ENCODE data around the gene PGBD5. TPM values are rescaled to one million over a fixed set of nuclear protein-coding genes. Genes with fewer than 3 reads are reported as not detected.

Gene PGBD5
- total RNA-seq, 1 experiment from 2014 or later, result 34.7 TPM

- H3K4me3 ChIP-seq (ENCODE audit: insufficient read depth, low read depth, low read length), result no peak overlapping the region
- no peaks in the 10 kb centered on the region; the same call in 1 of the 2 replicates for H3K36me3 ChIP-seq (replicated peaks; ENCODE audit: control insufficient read depth, insufficient read depth, low read length)
- no peak for DNase-seq
- no peaks in the 10 kb centered on the region for H3K27me3 ChIP-seq (ENCODE audit: control insufficient read depth, insufficient read depth, low read length)
Measured at GRCh38 chr1:230330157-230330556, 96.0 kb downstream of the PGBD5 start.

DNA sequence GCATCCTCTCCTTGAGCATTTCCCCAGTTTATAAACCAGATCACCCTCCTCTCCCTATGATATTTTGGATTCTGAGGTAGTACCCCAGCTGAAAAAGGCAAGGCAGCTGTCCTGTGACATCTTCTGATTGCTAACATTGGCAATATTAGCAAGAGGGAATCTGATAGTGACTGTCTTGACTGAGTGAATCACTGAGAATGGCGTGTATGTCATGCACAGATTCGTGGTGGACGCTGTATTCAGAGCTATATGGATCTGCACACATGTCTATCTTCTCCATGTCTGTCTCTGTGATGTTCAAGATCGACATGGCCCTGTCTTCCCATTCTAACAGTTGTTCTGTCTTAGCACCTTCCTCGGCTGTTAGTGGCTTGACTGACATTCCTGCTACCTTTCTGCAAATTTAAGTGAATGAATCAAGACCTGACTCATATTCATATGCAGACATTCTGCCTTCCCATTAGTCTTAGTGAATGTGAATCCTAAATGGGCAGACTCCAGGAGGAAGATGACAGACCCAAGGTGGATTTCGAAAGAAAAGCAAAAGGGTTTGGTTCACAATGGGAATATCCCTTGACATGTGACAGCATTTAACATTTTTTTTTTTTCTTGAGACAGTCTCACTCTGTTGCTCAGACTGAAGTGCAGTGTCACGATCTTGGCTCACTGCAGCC lies 97.7 kb downstream of the PGBD5 start:
- peak; percentile 7 for DNase-seq
- H3K4me3 ChIP-seq (ENCODE audit: insufficient read depth, low read depth, low read length), result no peak overlapping the region
- H3K36me3 ChIP-seq (replicated peaks; ENCODE audit: control insufficient read depth, insufficient read depth, low read length), result no peaks in the 10 kb centered on the region; the same call in none of the 2 replicates
- no peaks in the 10 kb centered on the region for H3K27me3 ChIP-seq (ENCODE audit: control insufficient read depth, insufficient read depth, low read length)

DNA sequence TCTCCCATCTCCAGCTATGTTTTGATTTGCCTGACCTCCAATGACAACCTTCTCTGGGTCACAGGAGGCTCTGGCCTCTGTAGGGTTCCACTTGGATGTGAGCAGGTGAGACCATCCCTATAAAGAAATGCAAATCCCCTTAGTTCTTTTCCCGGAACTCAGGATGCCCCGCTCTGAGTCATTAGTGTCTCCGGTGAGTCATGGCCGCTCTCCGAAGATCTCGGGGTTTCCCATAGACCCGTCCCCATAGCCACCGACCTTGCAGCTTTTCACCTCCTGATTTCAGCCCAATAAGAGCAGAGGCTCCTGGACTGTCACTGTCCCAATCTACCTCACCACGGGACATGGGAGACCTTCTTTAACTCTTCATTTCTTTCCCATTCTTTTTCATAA lies 98.2 kb downstream of the PGBD5 start:
- peaks cover under 1% of the 10 kb centered on the region for H3K36me3 ChIP-seq (replicated peaks; ENCODE audit: control insufficient read depth, insufficient read depth, low read length)
- DNase-seq, result peak; percentile 67
- no peaks in the 10 kb centered on the region for H3K27me3 ChIP-seq (ENCODE audit: control insufficient read depth, insufficient read depth, low read length)
- H3K4me3 ChIP-seq (ENCODE audit: insufficient read depth, low read depth, low read length), result no peak overlapping the region

- H3K4me3 ChIP-seq (ENCODE audit: insufficient read depth, low read depth, low read length), result no peak overlapping the region
- DNase-seq, result peak; percentile 65
- H3K27me3 ChIP-seq (ENCODE audit: control insufficient read depth, insufficient read depth, low read length), result no peaks in the 10 kb centered on the region
- peaks cover 3% of the 10 kb centered on the region for H3K36me3 ChIP-seq (replicated peaks; ENCODE audit: control insufficient read depth, insufficient read depth, low read length)
Measured at GRCh38 chr1:230326971-230327891, 98.9 kb downstream of the PGBD5 start.

GRCh38 chr1:230323686-230324085 lies 102.4 kb downstream of the PGBD5 start:
- H3K4me3 ChIP-seq (ENCODE audit: insufficient read depth, low read depth, low read length), result no peak overlapping the region
- H3K27me3 ChIP-seq (ENCODE audit: control insufficient read depth, insufficient read depth, low read length), result no peaks in the 10 kb centered on the region
- peaks cover 3% of the 10 kb centered on the region for H3K36me3 ChIP-seq (replicated peaks; ENCODE audit: control insufficient read depth, insufficient read depth, low read length)
- DNase-seq, result no peak

DNA sequence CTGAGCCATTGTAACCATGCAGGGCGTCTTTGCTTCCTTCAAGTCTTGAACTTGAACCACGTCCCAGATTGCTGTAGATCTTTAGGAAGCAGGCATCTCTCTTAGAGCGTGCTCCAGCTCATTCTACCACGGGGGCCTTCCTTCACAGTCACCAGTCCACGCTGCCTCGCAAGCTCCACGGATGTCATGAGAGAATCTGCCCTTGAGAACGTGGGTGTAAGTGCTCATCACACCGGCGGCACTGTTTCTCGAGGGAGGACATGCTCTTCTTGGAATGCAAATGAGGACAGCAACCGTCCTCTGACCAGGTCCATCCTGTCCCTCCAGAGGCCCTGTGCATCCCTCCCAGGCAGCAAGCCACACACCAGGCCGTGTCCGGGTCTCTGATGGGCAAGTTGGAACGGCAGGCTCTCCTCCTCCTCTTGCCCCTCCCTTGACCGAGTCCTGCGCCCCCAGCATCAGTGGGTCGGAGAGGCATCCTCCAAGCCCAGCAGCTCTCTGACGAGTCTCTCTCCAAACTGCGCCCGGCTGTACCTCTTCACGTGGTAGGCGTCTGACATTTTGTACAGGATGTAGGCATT lies 103.1 kb downstream of the PGBD5 start:
- DNase-seq, result no peak
- Histone ChIP-seq H3K27me3 (ENCODE audit: control insufficient read depth, insufficient read depth, low read length) (no peaks in the 10 kb centered on the region), H3K4me3 (ENCODE audit: insufficient read depth, low read depth, low read length) (no peak overlapping the region), H3K36me3 (replicated peaks; ENCODE audit: control insufficient read depth, insufficient read depth, low read length) (peaks cover 3% of the 10 kb centered on the region)

DNA sequence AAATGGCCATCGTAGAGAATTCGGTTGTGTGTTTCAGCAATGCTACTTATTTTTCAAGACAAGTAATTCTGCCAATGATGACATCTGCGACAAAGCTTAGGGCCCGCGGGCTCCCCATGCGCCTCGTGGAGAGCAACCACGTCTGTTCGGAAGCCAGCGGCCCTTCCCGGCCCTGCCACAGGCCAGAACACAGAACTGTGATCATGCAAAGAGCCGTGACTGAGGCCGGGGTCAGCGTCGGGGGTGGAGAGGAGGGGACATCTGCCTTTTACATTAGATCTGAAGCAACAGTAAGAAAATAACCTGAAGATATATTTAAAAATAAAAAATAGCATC lies 103.7 kb downstream of the PGBD5 start:
- no peak for DNase-seq
- H3K4me3 ChIP-seq (ENCODE audit: insufficient read depth, low read depth, low read length), result no peak overlapping the region
- peaks cover 3% of the 10 kb centered on the region for H3K36me3 ChIP-seq (replicated peaks; ENCODE audit: control insufficient read depth, insufficient read depth, low read length)
- H3K27me3 ChIP-seq (ENCODE audit: control insufficient read depth, insufficient read depth, low read length), result no peaks in the 10 kb centered on the region

DNA sequence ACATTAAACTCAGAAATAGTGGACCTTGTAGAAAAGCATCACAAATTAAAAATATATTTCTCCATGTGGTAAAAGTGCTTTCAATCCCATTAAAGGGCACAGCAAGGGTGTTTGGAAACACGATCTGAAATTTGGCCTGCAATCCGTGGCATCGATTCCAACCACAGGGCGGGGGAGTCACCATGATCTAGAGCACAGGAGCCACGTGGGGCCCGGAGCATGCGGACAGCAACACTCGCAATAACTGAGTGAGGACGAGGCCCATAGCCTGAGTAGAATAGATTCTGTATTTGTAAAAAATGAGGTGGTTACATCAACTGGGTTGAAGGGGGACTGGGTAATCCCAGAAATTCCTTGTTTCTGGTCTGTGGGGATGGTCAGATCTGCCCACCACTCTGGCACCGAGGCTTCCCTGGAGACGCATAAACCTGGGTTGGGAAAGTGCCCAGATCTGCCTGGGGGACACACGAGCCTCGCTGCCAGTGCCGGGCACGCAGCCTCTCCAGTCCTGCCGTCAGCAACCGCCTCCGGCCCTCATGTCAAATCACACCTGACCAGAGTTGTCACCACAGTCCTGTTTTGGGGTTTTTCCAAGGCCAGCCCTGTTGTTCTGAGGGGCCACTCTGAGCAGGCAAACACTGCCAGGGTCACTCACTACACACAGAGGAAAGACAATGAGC lies 104.3 kb downstream of the PGBD5 start:
- Histone ChIP-seq H3K27me3 (ENCODE audit: control insufficient read depth, insufficient read depth, low read length) (no peaks in the 10 kb centered on the region), H3K36me3 (replicated peaks; ENCODE audit: control insufficient read depth, insufficient read depth, low read length) (peaks cover 3% of the 10 kb centered on the region), H3K4me3 (ENCODE audit: insufficient read depth, low read depth, low read length) (no peak overlapping the region)
- no peak for DNase-seq

DNA sequence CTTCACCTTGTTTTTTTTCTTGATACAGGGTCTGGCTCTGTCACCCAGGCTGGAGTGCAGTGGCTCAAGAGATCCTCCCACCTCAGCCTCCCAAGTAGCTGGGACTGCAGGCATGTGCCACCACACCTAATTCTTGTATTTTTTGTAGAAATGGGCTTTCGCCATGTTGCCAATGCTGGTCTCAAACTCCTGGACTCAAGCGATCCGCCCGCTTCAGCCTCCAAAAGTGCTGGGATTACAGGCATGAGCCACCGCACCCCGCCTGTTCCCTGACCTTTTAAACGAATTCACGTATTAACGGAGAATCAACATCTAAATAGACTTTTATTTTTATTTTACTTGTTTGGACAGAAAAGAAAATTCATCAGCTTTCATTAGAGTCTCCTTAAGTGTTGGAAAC lies 104.8 kb downstream of the PGBD5 start:
- Histone ChIP-seq H3K4me3 (ENCODE audit: insufficient read depth, low read depth, low read length) (no peak overlapping the region), H3K27me3 (ENCODE audit: control insufficient read depth, insufficient read depth, low read length) (no peaks in the 10 kb centered on the region), H3K36me3 (replicated peaks; ENCODE audit: control insufficient read depth, insufficient read depth, low read length) (peaks cover 3% of the 10 kb centered on the region)
- no peak for DNase-seq

DNA sequence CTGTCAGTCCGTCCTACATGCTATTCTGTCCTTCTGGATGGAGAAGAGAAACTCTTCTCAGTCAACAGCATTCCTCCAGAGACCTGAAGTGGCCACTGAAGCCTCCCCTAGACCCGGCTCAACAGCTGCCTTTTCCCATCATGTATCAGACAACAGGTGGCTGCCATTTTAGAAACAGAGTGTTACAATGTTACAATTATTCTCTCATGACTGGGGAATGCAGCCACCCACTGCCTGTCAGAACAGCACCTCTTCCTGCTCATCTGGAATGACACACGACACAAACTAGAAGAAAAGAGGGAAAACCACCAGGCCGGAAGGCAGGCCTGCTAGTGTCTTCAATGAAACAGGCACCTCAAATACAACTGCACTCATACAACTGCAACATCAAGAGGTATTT lies 105.3 kb downstream of the PGBD5 start:
- peak; percentile 19 for DNase-seq
- Histone ChIP-seq H3K4me3 (ENCODE audit: insufficient read depth, low read depth, low read length) (no peak overlapping the region), H3K36me3 (replicated peaks; ENCODE audit: control insufficient read depth, insufficient read depth, low read length) (peaks cover 3% of the 10 kb centered on the region), H3K27me3 (ENCODE audit: control insufficient read depth, insufficient read depth, low read length) (no peaks in the 10 kb centered on the region)

- H3K27me3 ChIP-seq (ENCODE audit: control insufficient read depth, insufficient read depth, low read length), result no peaks in the 10 kb centered on the region
- peaks cover 3% of the 10 kb centered on the region for H3K36me3 ChIP-seq (replicated peaks; ENCODE audit: control insufficient read depth, insufficient read depth, low read length)
- H3K4me3 ChIP-seq (ENCODE audit: insufficient read depth, low read depth, low read length), result no peak overlapping the region
- DNase-seq, result no peak
Measured at GRCh38 chr1:230319014-230319747, 107.0 kb downstream of the PGBD5 start.

DNA sequence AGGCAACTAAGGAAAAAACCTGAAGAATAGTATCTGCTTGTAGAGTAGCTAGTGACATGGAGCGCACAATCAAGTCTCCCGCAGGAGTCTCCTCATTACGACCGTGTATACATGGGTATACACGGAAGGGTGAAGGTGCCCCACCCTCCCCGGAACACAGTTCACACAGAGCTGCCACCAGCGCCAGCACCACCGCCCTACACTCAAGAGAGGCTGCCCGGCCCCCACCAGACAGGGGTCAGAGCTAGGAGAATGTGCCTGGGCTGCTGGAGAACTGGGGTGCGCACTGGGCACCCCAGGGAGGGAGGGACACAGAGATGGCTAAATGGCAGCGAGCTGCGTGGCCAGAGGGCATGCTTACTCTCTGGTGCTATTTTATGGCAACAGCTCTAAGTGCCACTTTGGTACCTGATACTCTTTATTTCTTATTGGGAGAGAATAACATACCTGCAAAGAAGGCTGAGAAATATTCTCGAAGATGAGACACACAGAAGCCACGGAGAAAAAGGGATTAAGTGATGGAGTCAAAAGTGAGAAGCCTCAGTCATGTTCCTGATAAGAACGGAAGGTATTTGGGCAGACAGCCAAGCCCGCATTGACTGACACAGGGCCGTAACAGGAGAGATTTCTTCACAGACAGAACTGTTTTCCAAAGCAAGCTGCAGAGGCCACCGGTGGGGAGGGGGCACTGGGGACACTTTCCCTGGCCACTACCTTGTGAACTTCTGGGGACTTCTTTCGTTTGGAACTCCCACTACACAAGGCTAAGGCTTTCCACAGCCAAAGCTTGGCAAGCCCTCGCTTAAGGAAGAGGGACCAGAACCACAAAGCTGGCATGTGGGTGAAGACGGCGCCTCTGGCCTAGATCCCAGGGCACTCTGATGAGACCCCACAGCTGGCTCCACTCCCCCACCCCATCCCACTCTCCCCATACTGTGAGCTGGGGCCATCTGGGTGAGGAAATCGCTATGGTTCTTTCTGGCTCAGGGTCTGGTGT lies 108.0 kb downstream of the PGBD5 start:
- Histone ChIP-seq H3K36me3 (replicated peaks; ENCODE audit: control insufficient read depth, insufficient read depth, low read length) (peaks cover 3% of the 10 kb centered on the region), H3K27me3 (ENCODE audit: control insufficient read depth, insufficient read depth, low read length) (no peaks in the 10 kb centered on the region), H3K4me3 (ENCODE audit: insufficient read depth, low read depth, low read length) (no peak overlapping the region)
- no peak for DNase-seq

Data from H7 (cell line).